Activated CD8-positive, alpha-beta T cell treated with anti-CD3 and anti-CD28 coated beads for 36 hours (primary cell): Measurements from ENCODE around the gene GMCL2. TPM values are rescaled to one million over a fixed set of nuclear protein-coding genes. Genes with fewer than 3 reads are reported as not detected.
"Not testable (repeated sequence)": the region's sequence is repeated elsewhere in the genome, so short reads cannot be mapped to it uniquely, and the experiment has no call there.

Experiments used
- ATAC-seq: fragments of 200-7000 bp; cut with Tn5 transposase; one replicate; pipeline ENCODE4 v1.10.0; 2021; ENCODE audit warnings: mild to moderate bottlenecking, moderate library complexity
- CTCF ChIA-PET: fragments of 350-600 bp; sonication (Branson Sonifier 250); formaldehyde crosslinking; loops from one replicate; lab custom pipeline; 2021; ENCODE audit warnings: antibody characterized with exemption; lab: Charles Lee
- POLR2A ChIA-PET: fragments of 350-600 bp; sonication (Branson Sonifier 250); formaldehyde crosslinking; loops from one replicate; lab custom pipeline; 2021; ENCODE audit warnings: antibody characterized with exemption; lab: Charles Lee
- DNase-seq: peaks from one replicate; pipeline ENCODE4 v3.0.0-alpha.2; 2020
- H3K27ac Mint-ChIP-seq: one replicate; pipeline ENCODE4 v1.8.0; 2021; ENCODE audit warnings: mild to moderate bottlenecking, mixed read lengths
- H3K27me3 Mint-ChIP-seq: one replicate; pipeline ENCODE4 v1.8.0; 2021; ENCODE audit warnings: mixed read lengths
- H3K36me3 Mint-ChIP-seq: one replicate; pipeline ENCODE4 v1.8.0; 2021; ENCODE audit warnings: low read depth, mixed read lengths
- H3K4me1 Mint-ChIP-seq: one replicate; pipeline ENCODE4 v1.8.0; 2021; ENCODE audit warnings: low read depth, mixed read lengths
- H3K4me3 Mint-ChIP-seq: one replicate; pipeline ENCODE4 v1.8.0; 2021; ENCODE audit warnings: mild to moderate bottlenecking, moderate library complexity, mixed read lengths
- H3K9me3 Mint-ChIP-seq: one replicate; pipeline ENCODE4 v1.8.0; 2021; ENCODE audit warnings: mixed read lengths
- CTCF ChIP-seq: fragments of 200-600 bp; IDR thresholded peaks from one replicate; pipeline ENCODE4 v1.8.0; 2022; ENCODE audit warnings: antibody characterized with exemption, mild to moderate bottlenecking
- intact Hi-C: fragments of 100-400 bp; cut with micrococcal nuclease; formaldehyde crosslinking; loops from one replicate; pipeline ENCODE4 v1.10.0; 2022
- total RNA-seq, 2 experiments: library from RNA; stranded (reverse); gene quantifications; one replicate each; pipeline ENCODE4 v1.2.3, GENCODE V29; 2021

GMCL2 gene
- total RNA-seq, 2 experiments from 2014 or later: not detected

DNA sequence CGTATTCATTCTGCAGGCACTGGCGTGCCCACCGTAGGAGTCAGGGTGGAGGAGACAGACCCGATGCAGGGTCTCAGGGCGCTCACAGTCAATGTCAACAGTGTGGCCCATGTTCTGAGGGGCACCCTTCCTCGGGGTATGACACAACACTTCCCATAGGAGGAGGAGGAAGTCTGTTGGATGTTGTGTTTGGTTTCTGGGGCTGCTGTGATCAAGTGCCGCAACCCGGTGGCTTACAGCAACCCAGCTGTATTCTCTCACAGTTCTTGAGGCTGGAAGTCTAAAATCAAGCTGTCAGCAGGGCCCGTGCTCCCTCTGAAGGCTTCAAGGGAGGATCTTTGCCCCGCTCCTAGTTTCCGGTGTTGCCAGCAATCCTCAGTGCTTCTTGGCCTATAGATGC is 11.5 kb upstream of the GMCL2 start:
- no peak for TF ChIP-seq CTCF
- no peaks in the 10 kb centered on the region for H3K27me3 Mint-ChIP-seq
- CTCF ChIA-PET: no interaction called here
- peaks cover 16% of the 10 kb centered on the region for H3K4me1 Mint-ChIP-seq
- H3K4me3 Mint-ChIP-seq: no peak overlapping the region
- DNase-seq (no peak), ATAC-seq (no peak)
- no peak overlapping the region for H3K27ac Mint-ChIP-seq
- no peaks in the 10 kb centered on the region for H3K9me3 Mint-ChIP-seq
- POLR2A ChIA-PET: interaction anchor here (0.8 kb wide), 1 partner anchor 54 kb away, joined by 3 read pairs; no protein-coding TSS in a partner anchor
- intact Hi-C loops: no loop called here
- H3K36me3 Mint-ChIP-seq: no peaks in the 10 kb centered on the region

DNA sequence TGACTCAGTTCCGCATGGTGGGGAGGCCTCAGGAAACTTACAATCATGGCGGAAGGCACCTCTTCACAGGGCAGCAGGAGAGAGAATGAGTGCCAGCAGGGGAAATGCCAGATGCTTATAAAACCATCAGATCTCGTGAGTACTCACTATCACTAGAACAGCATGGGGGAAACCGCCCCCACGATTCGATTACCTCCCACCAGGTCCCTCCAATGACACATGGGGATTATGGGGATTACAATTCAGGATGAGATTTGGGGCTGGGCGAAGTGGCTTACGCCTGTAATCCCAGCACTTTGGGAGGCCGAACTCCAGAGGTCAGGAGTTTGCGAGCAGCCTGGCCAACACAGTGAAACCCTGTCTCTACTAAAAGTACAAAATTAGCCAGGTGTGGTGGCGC is 11.0 kb upstream of the GMCL2 start:
- POLR2A ChIA-PET, H3K36me3 Mint-ChIP-seq, DNase-seq, CTCF ChIA-PET, H3K9me3 Mint-ChIP-seq, H3K4me3 Mint-ChIP-seq, intact Hi-C loops, ATAC-seq, H3K27ac Mint-ChIP-seq, H3K27me3 Mint-ChIP-seq: not testable (repeated sequence)
- H3K4me1 Mint-ChIP-seq: peaks cover 20% of the 10 kb centered on the region

DNA sequence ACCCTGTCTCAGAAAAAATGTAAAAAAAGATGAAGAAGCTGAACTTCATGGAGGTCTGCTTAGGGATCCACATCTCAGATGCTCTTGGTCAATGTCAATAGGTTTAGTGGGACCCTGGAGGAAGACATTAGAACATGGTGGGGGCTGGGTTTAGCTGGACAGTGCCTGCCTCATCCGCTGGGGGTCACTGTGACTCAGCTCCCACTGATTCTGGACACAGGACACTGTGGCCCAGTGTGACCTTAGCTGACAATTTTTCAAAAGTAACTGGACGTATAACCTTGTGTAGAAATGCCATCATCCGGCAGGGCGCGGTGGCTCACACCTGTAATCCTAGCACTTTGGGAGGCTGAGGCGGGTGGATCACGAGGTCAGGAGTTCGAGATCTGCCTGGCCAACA is 9.8 kb upstream of the GMCL2 start:
- H3K36me3 Mint-ChIP-seq: no peaks in the 10 kb centered on the region
- peaks cover 16% of the 10 kb centered on the region for H3K4me1 Mint-ChIP-seq
- no peak overlapping the region for H3K27ac Mint-ChIP-seq
- CTCF ChIA-PET: no interaction called here
- TF ChIP-seq CTCF: no peak
- H3K9me3 Mint-ChIP-seq: no peaks in the 10 kb centered on the region
- POLR2A ChIA-PET: interaction anchor here (0.8 kb wide), 1 partner anchor 13 kb away, joined by 5 read pairs; no protein-coding TSS in a partner anchor
- intact Hi-C loops: no loop called here
- ATAC-seq (no peak), DNase-seq (no peak)
- H3K27me3 Mint-ChIP-seq: peaks cover 7% of the 10 kb centered on the region
- no peak overlapping the region for H3K4me3 Mint-ChIP-seq

DNA sequence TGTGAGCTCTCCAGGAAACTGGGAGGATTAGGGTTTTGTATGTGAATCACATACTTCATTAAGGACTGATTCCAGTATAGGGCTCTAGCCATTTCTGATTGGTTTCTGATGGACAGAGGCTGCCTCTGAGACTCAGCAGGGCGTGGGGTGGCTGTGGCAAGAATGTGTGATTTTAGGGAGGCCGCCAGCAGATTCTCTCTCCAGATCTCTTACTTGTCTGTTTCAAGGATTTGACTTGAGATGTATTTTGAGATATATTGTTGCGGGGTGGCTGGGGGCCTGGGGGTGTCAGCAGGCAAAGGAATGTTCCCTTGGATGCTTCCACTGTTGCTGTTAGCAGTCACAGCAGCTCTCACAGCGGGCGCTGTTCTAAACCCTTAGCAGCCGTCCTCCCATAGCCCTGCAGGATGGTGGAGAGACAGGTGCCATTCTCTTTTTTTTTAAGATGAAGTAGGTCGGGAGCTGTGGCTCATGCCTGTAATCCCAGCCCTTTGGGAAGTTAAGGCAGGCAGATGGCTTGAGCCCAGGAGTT is 9.2 kb upstream of the GMCL2 start:
- Mint-ChIP-seq H3K4me1 (peaks cover 14% of the 10 kb centered on the region), H3K36me3 (no peaks in the 10 kb centered on the region), H3K9me3 (no peaks in the 10 kb centered on the region), H3K27ac (no peak overlapping the region), H3K27me3 (peaks cover 7% of the 10 kb centered on the region), H3K4me3 (no peak overlapping the region)
- TF ChIP-seq CTCF: no peak
- no peak for DNase-seq
- ATAC-seq: no peak
- ChIA-PET CTCF (no interaction called here), POLR2A (interaction anchor here (0.8 to 2.5 kb wide), 2 partner anchors 8 to 14 kb away, joined by 5 to 7 read pairs; partner anchors contain the start of gene HNRNPAB)
- intact Hi-C loops: no loop called here

- H3K27ac Mint-ChIP-seq: no peak overlapping the region
- ATAC-seq (peak; percentile 70), DNase-seq (no peak)
- intact Hi-C loops: no loop called here
- CTCF ChIA-PET: interaction anchor here (1.0 kb wide), 1 partner anchor 10 kb away, joined by 3 read pairs; the partner anchor contains the start of gene HNRNPAB
- peaks cover 7% of the 10 kb centered on the region for H3K27me3 Mint-ChIP-seq
- no peak for TF ChIP-seq CTCF
- H3K36me3 Mint-ChIP-seq: no peaks in the 10 kb centered on the region
- H3K4me3 Mint-ChIP-seq: no peak overlapping the region
- H3K4me1 Mint-ChIP-seq: peaks cover 14% of the 10 kb centered on the region
- no peaks in the 10 kb centered on the region for H3K9me3 Mint-ChIP-seq
- POLR2A ChIA-PET: interaction anchor here (0.9 to 2.5 kb wide), 3 partner anchors 8 to 10 kb away, joined by 3 to 7 read pairs (median 4); partner anchors contain the start of gene HNRNPAB
Measured at GRCh38 chr5:178194026-178194425, 6.9 kb upstream of the GMCL2 start.
